WTC11 (cell line): ENCODE results near the gene TESK2. TPM values are rescaled to one million over a fixed set of nuclear protein-coding genes. Genes with fewer than 3 reads are reported as not detected.

Experiments used
- ARID4B ChIP-seq: sonication (generic); formaldehyde crosslinking; IDR thresholded peaks from 2 replicates; pipeline ENCODE4 v1.8.0; 2023; ENCODE audit warnings: missing genetic modification reagents, mild to moderate bottlenecking, borderline replicate concordance
- ATF1 ChIP-seq: sonication (generic); formaldehyde crosslinking; IDR thresholded peaks from 2 replicates; pipeline ENCODE4 v1.8.1; 2023; ENCODE audit warnings: mild to moderate bottlenecking, moderate library complexity, missing genetic modification reagents
- CBFB ChIP-seq: sonication (generic); formaldehyde crosslinking; IDR thresholded peaks from 2 replicates; pipeline ENCODE4 v1.8.1; 2022; ENCODE audit warnings: mild to moderate bottlenecking, low read depth, missing genetic modification reagents
- E2F1 ChIP-seq: sonication (generic); formaldehyde crosslinking; IDR thresholded peaks from 2 replicates; pipeline ENCODE4 v1.8.0; 2022; ENCODE audit warnings: mild to moderate bottlenecking, missing genetic modification reagents
- FOXP1 ChIP-seq: sonication (generic); formaldehyde crosslinking; IDR thresholded peaks from 2 replicates; pipeline ENCODE4 v1.8.0; 2022; ENCODE audit warnings: missing genetic modification reagents, mild to moderate bottlenecking, moderate library complexity, borderline replicate concordance
- GABPB1 ChIP-seq: sonication (generic); formaldehyde crosslinking; IDR thresholded peaks from 2 replicates; pipeline ENCODE4 v1.8.1; 2023; ENCODE audit warnings: mild to moderate bottlenecking, missing genetic modification reagents
- KAT7 ChIP-seq: sonication (generic); formaldehyde crosslinking; IDR thresholded peaks from 2 replicates; pipeline ENCODE4 v1.8.1; 2023; ENCODE audit warnings: missing genetic modification reagents, mild to moderate bottlenecking, borderline replicate concordance
- MAX ChIP-seq: sonication (generic); formaldehyde crosslinking; IDR thresholded peaks from 2 replicates; pipeline ENCODE4 v1.8.0; 2022; ENCODE audit warnings: mild to moderate bottlenecking, missing genetic modification reagents
- MYBL2 ChIP-seq: sonication (generic); formaldehyde crosslinking; IDR thresholded peaks from 2 replicates; pipeline ENCODE4 v1.8.1; 2023; ENCODE audit warnings: mild to moderate bottlenecking, moderate library complexity, missing genetic modification reagents
- NFE2L1 ChIP-seq: sonication (generic); formaldehyde crosslinking; IDR thresholded peaks from 2 replicates; pipeline ENCODE4 v1.8.1; 2023; ENCODE audit warnings: missing genetic modification reagents
- NFYB ChIP-seq: sonication (generic); formaldehyde crosslinking; conservative IDR thresholded peaks from 2 replicates; pipeline ENCODE4 v1.8.0; 2022; ENCODE audit warnings: low read depth, missing genetic modification reagents
- RELA ChIP-seq: sonication (generic); formaldehyde crosslinking; IDR thresholded peaks from 2 replicates; pipeline ENCODE4 v1.8.1; 2022; ENCODE audit warnings: missing genetic modification reagents, mild to moderate bottlenecking, borderline replicate concordance
- STAT6 ChIP-seq: sonication (generic); formaldehyde crosslinking; conservative IDR thresholded peaks from 2 replicates; pipeline ENCODE4 v1.8.1; 2023; ENCODE audit warnings: mild to moderate bottlenecking, low read depth, missing genetic modification reagents, moderate library complexity
- TEAD1 ChIP-seq: sonication (generic); formaldehyde crosslinking; IDR thresholded peaks from 2 replicates; pipeline ENCODE4 v1.8.0; 2022; ENCODE audit warnings: mild to moderate bottlenecking, missing genetic modification reagents
- ZMAT4 ChIP-seq: fragments of 250-450 bp; sonication (Bioruptor Pico); IDR thresholded peaks from 2 replicates; pipeline ENCODE4 v1.9.0; 2021; ENCODE audit warnings: mild to moderate bottlenecking
- ZNF232 ChIP-seq: sonication (generic); formaldehyde crosslinking; IDR thresholded peaks from 2 replicates; pipeline ENCODE4 v1.8.0; 2022; ENCODE audit warnings: mild to moderate bottlenecking, missing genetic modification reagents
- ZNF317 ChIP-seq: sonication (generic); formaldehyde crosslinking; IDR thresholded peaks from 2 replicates; pipeline ENCODE4 v1.8.1; 2023; ENCODE audit warnings: low read depth, mild to moderate bottlenecking, moderate library complexity, missing genetic modification reagents, borderline replicate concordance
- ZNF423 ChIP-seq: fragments of 250-450 bp; sonication (Bioruptor Pico); IDR thresholded peaks from 2 replicates; pipeline ENCODE4 v2.1.2; 2022; ENCODE audit warnings: mild to moderate bottlenecking, moderate library complexity
- ZNF512 ChIP-seq: sonication (generic); formaldehyde crosslinking; IDR thresholded peaks from 2 replicates; pipeline ENCODE4 v1.8.1; 2022; ENCODE audit warnings: missing genetic modification reagents, borderline replicate concordance
- total RNA-seq: library from RNA; stranded (reverse); gene quantifications from 3 replicates; pipeline ENCODE4 v1.2.3, GENCODE V29; 2021
- TF ChIP-seq, protein P1 (sequence below): sonication (generic); formaldehyde crosslinking; IDR thresholded peaks from 2 replicates; pipeline ENCODE4 v1.8.1; 2022; ENCODE audit warnings: mild to moderate bottlenecking, moderate library complexity, missing genetic modification reagents
- TF ChIP-seq, protein P2 (sequence below): sonication (generic); formaldehyde crosslinking; IDR thresholded peaks from 2 replicates; pipeline ENCODE4 v1.8.1; 2023; ENCODE audit warnings: mild to moderate bottlenecking, missing genetic modification reagents, moderate library complexity
- TF ChIP-seq, protein P3 (sequence below): sonication (generic); formaldehyde crosslinking; IDR thresholded peaks from 2 replicates; pipeline ENCODE4 v1.8.1; 2023; ENCODE audit warnings: mild to moderate bottlenecking, missing genetic modification reagents

The TESK2 gene
- total RNA-seq, 1 experiment from 2014 or later = 13.3 TPM

DNA sequence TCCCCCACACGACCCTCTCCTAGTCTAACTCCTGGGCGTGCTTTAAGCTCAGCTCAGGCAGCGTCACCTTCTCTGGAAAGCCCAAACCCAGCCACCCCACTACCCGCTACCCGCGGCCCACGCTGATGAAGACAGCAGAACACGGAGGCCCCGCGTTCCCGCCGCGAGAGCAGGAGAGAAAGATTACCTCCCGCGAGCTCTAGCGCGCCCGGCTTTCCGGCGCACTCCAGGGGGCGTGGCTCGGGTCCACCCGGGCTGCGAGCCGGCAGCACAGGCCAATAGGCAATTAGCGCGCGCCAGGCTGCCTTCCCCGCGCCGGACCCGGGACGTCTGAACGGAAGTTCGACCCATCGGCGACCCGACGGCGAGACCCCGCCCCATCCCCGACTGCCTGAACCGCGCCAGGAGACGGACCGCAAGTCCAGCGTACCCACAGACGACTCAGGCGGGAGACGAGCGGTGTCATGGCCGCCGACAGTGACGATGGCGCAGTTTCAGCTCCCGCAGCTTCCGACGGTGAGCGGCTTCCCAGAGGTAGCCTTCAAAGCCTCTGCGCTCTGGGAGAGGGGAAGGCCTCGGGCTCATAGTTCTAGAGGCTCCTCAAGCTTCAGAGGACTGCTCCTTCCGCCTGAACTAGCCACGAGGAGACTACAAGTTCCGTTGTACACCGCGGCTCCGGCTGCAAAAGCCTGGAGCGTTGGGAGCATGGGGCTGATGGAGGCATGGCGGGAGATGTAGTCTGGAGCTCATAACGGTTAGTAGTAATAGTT, 151.0 kb downstream of the TESK2 start, which contains the start of the genes MUTYH and TOE1 (continued):
- no peak for TF ChIP-seq ZNF512 (CRISPR knock-in tag)
- peak; percentile 66; the same call in 1 of the 2 replicates for TF ChIP-seq ARID4B (CRISPR knock-in tag)
- TF ChIP-seq MYBL2 = peak; percentile 92
- peak; percentile 73; the same call in 1 of the 2 replicates for TF ChIP-seq GABPB1 (CRISPR knock-in tag)
- TF ChIP-seq MAX = peak; percentile 91
- TF ChIP-seq, protein P1, sequence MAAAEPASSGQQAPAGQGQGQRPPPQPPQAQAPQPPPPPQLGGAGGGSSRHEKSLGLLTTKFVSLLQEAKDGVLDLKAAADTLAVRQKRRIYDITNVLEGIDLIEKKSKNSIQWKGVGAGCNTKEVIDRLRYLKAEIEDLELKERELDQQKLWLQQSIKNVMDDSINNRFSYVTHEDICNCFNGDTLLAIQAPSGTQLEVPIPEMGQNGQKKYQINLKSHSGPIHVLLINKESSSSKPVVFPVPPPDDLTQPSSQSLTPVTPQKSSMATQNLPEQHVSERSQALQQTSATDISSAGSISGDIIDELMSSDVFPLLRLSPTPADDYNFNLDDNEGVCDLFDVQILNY (CRISPR knock-in tag) = peak; percentile 79; the same call in 1 of the 2 replicates
- TF ChIP-seq, protein P2, sequence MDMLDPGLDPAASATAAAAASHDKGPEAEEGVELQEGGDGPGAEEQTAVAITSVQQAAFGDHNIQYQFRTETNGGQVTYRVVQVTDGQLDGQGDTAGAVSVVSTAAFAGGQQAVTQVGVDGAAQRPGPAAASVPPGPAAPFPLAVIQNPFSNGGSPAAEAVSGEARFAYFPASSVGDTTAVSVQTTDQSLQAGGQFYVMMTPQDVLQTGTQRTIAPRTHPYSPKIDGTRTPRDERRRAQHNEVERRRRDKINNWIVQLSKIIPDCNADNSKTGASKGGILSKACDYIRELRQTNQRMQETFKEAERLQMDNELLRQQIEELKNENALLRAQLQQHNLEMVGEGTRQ = peak; percentile 50; the same call in 1 of the 2 replicates
- 0 out of 2 replicates have a peak, but pooled peaks have one; percentile 77 for TF ChIP-seq RELA (CRISPR knock-in tag)
- TF ChIP-seq ZNF317 = no peak
- TF ChIP-seq ZNF423 = no peak
- no peak for TF ChIP-seq ZMAT4 (CRISPR knock-in tag)
- no peak for TF ChIP-seq ATF1
- peak; percentile 62; the same call in 1 of the 2 replicates for TF ChIP-seq NFE2L1
- TF ChIP-seq KAT7 (CRISPR knock-in tag) = peak; percentile 72; the same call in 1 of the 2 replicates
- peak; percentile 38; the same call in 1 of the 2 replicates for TF ChIP-seq CBFB (CRISPR knock-in tag)
- peak; percentile 57 for TF ChIP-seq NFYB (CRISPR knock-in tag)
- 0 out of 2 replicates have a peak, but pooled peaks have one; percentile 72 for TF ChIP-seq E2F1 (CRISPR knock-in tag)
- TF ChIP-seq ZNF232 (CRISPR knock-in tag) = 0 out of 2 replicates have a peak, but pooled peaks have one; percentile 64
- TF ChIP-seq FOXP1 = peak; percentile 87
- TF ChIP-seq STAT6 (CRISPR knock-in tag) = no peak
- peak; percentile 17; the same call in 1 of the 2 replicates for TF ChIP-seq TEAD1
- TF ChIP-seq, protein P3, sequence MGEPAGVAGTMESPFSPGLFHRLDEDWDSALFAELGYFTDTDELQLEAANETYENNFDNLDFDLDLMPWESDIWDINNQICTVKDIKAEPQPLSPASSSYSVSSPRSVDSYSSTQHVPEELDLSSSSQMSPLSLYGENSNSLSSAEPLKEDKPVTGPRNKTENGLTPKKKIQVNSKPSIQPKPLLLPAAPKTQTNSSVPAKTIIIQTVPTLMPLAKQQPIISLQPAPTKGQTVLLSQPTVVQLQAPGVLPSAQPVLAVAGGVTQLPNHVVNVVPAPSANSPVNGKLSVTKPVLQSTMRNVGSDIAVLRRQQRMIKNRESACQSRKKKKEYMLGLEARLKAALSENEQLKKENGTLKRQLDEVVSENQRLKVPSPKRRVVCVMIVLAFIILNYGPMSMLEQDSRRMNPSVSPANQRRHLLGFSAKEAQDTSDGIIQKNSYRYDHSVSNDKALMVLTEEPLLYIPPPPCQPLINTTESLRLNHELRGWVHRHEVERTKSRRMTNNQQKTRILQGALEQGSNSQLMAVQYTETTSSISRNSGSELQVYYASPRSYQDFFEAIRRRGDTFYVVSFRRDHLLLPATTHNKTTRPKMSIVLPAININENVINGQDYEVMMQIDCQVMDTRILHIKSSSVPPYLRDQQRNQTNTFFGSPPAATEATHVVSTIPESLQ (CRISPR knock-in tag) = no peak
